Heart right ventricle (tissue), 16 donors: ENCODE measurements around the gene FKBP2. TPM values are rescaled to one million over a fixed set of nuclear protein-coding genes. Genes with fewer than 3 reads are reported as not detected.
A peak's percentile ranks its signal among the peaks of the same experiment; 100 is the strongest.

ENCODE experiments used
- ATAC-seq, 8 donors: fragments of 200-7000 bp; cut with Tn5 transposase; one replicate each; pipeline ENCODE4 v1.9.1; 2020; ENCODE audit warnings: mild to moderate bottlenecking in 8 of 8, moderate library complexity in 8 of 8, moderate number of reproducible peaks in 1 of 8
- DNase-seq, 2 donors: peaks; one replicate each; pipeline ENCODE4 v3.0.0-alpha.2; 2020
- H3K27ac ChIP-seq, 10 donors: fragments of 200-600 bp; sonication (generic) in 2 of 10; one replicate each; pipeline versions ENCODE4 v1.5.0 to v1.8.0; 2020 to 2022; ENCODE audit warnings: mild to moderate bottlenecking in 3 of 10
- H3K27me3 ChIP-seq, 7 donors: fragments of 200-600 bp; one replicate each; pipeline ENCODE4 v1.8.0; 2021 to 2022; ENCODE audit warnings: mild to moderate bottlenecking in 2 of 7
- H3K36me3 ChIP-seq, 9 donors: fragments of 200-600 bp; sonication (generic) in 1 of 9; one replicate each; pipeline versions ENCODE4 v1.5.0 to v1.8.0; 2020 to 2022; ENCODE audit warnings: mild to moderate bottlenecking in 2 of 9
- H3K4me1 ChIP-seq, 9 donors: fragments of 200-600 bp; sonication (generic) in 1 of 9; one replicate each; pipeline versions ENCODE4 v1.5.0 to v1.8.0; 2020 to 2022; ENCODE audit warnings: mild to moderate bottlenecking in 4 of 9
- H3K4me3 ChIP-seq, 10 donors: fragments of 200-600 bp; sonication (generic) in 2 of 10; one replicate each; pipeline versions ENCODE4 v1.5.0 to v1.8.0; 2020 to 2022; ENCODE audit warnings: mild to moderate bottlenecking in 7 of 10, moderate library complexity in 2 of 10
- H3K9me3 ChIP-seq, 11 donors: fragments of 200-600 bp in 10 of 11; sonication (generic) in 2 of 11; one replicate each; pipeline versions ENCODE4 v1.5.0 to v1.8.0; 2013 to 2022; ENCODE audit warnings: mild to moderate bottlenecking in 2 of 11, control low read depth in 1 of 11, moderate library complexity in 1 of 11
- CTCF ChIP-seq, 9 donors: fragments of 200-600 bp; sonication (generic) in 2 of 9; IDR thresholded peaks; one replicate each; pipeline versions ENCODE4 v1.5.0 to v1.8.0; 2021 to 2022; ENCODE audit warnings: antibody characterized with exemption in 9 of 9, mild to moderate bottlenecking in 5 of 9, moderate library complexity in 1 of 9
- WGBS, 2 donors: extraction: QIAGEN DNeasy Blood & Tissue Kit; methylation state at CpG; one replicate each; pipeline ENCODE4 v1.1.7; 2013; ENCODE audit warnings: inconsistent platforms in 1 of 2; 5-methylcytosine and 5-hydroxymethylcytosine counted together
- intact Hi-C, 10 donors: fragments of 100-400 bp; cut with DNase I; formaldehyde crosslinking; loops; one replicate each; pipeline versions ENCODE4 v1.11.1 to v1.14.2; 2022
- polyA plus RNA-seq, 2 donors: library from polyadenylated mRNA; stranded (reverse); fragments of 200-250 nt; gene quantifications; one replicate each; pipeline ENCODE4 v1.2.3, GENCODE V29; 2013
- total RNA-seq, 10 donors: library from RNA; stranded (reverse); fragmentation: NEBNext Ultra II Directional in 3 of 10; extraction: Animal tissue kit (Norgen Biotek cat#: 25700) in 3 of 10; gene quantifications; one replicate each; pipeline versions ENCODE4 v1.2.1 to v1.2.4, GENCODE V29; 2021 to 2023
- donor health status: Arrhythmogenic right ventricular cardiomyopathy.
- donor health status: ischemic (EF 13 %, LVEDD 7.1; RV severe dilation, severe dysfunction).
- donor health status: healthy with polysubstance abuse.
- donor health status: DM: no; HTN: yes; CAD: no.
- donor health status: DM: no; HTN: no; CAD: no.
- donor health status: ischemic (EF 25% LVEDD 6.9; RV normal size, moderate dysfunction).
- donor health status: ischemic (EF 25% LVEDD 5.7; RV mildly dilated, moderate dysfunction).
- donor health status: healthy.
- donor health status: DM: yes; HTN: yes; CAD: no.
- donor health status: Ischemic cardiomyopathy.
- donor health status: ischemic (EF 35%, LVEDD 5.7; RV mildly dilated, moderate dysfunction).
- donor health status: nonischemic (EF 11% LVEDD 7.7; RV severe dilation, severe dysfunction).
- donor health status: DM: yes; HTN: yes; CAD: no.
- donor health status: PGD.
- donor health status: ischemic (EF 29% LVEDD 5.4; RV normal size, mild dysfunction).
- donor health status: nonischemic (EF 23%, LVEDD 6.1; RV moderate dilation, normal function).

Gene FKBP2
- total and polyA plus RNA-seq, 12 donors: 40.2 to 404 (median 49.4) TPM

GRCh38 chr11:64229090-64229743 is 11.7 kb upstream of the FKBP2 start:
- H3K9me3 ChIP-seq: no peaks in the 10 kb centered on the region
- 90 to 91% methylated on average over 12 of the region's 12 CpGs for WGBS, 2 donors
- DNase-seq: no peak
- no peak for ATAC-seq
- H3K4me1 ChIP-seq: peaks cover 14 to 81% (median 64%) of the 10 kb centered on the region in 9 donors
- H3K4me3 ChIP-seq: peak overlapping the region in 5 of 10 donors; percentile 53 to 87 (median 75)
- H3K36me3 ChIP-seq: peaks cover 0 to 9% (median 0%) of the 10 kb centered on the region in 9 donors
- no peaks in the 10 kb centered on the region for H3K27me3 ChIP-seq
- intact Hi-C loops: loop anchor here in 1 of 10 donors (5.0 kb wide), 1 partner anchor 42 kb away; the partner anchor contains the start of gene STIP1
- peak overlapping the region in 9 of 10 donors; percentile 90 to 99 (median 96) for H3K27ac ChIP-seq
- no peak for TF ChIP-seq CTCF (IDR thresholded peaks at IDR 0.05)

GRCh38 chr11:64229744-64230170 is 11.1 kb upstream of the FKBP2 start:
- Histone ChIP-seq H3K27ac (peak overlapping the region; percentile 4 to 99 (median 96)), H3K4me1 (peaks cover 14 to 76% (median 62%) of the 10 kb centered on the region in 9 donors), H3K27me3 (no peaks in the 10 kb centered on the region), H3K9me3 (no peaks in the 10 kb centered on the region), H3K4me3 (peak overlapping the region; percentile 39 to 88 (median 75)), H3K36me3 (peaks cover 0 to 6% (median 0%) of the 10 kb centered on the region in 9 donors)
- ATAC-seq (no peak), DNase-seq (no peak)
- 30 to 32% methylated on average over 13 of the region's 13 CpGs for WGBS, 2 donors
- TF ChIP-seq CTCF (IDR thresholded peaks at IDR 0.05): no peak
- intact Hi-C loops: loop anchor here in 1 of 10 donors (5.0 kb wide), 1 partner anchor 42 kb away; the partner anchor contains the start of gene STIP1

- peak; percentile 92 to 94 for DNase-seq
- TF ChIP-seq CTCF (IDR thresholded peaks at IDR 0.05): no peak
- peaks cover 11 to 75% (median 62%) of the 10 kb centered on the region in 9 donors for H3K4me1 ChIP-seq
- peak within 1 kb of the TSS; percentile 74 to 99 (median 96) for H3K27ac ChIP-seq
- H3K9me3 ChIP-seq: no peaks in the 10 kb centered on the region
- H3K36me3 ChIP-seq: peaks cover 0 to 6% (median 0%) of the 10 kb centered on the region in 9 donors
- H3K27me3 ChIP-seq: no peaks in the 10 kb centered on the region
- peak within 1 kb of the TSS; percentile 39 to 88 (median 75) for H3K4me3 ChIP-seq
- WGBS, 2 donors: 0 to 1% methylated on average over 56 to 62 of the region's 62 CpGs
- intact Hi-C loops: no loop called here
- peak; percentile 59 to 83 (median 71) for ATAC-seq
Measured at GRCh38 chr11:64230171-64230984, 10.5 kb upstream of the FKBP2 start, which contains the start of gene DNAJC4. TSS of gene DNAJC4 (plus strand) at chr11:64230548. CDS start at chr11:64230855, 307 bp downstream.

- Histone ChIP-seq H3K4me3 (peak overlapping the region; percentile 39 to 88 (median 75)), H3K4me1 (peaks cover 13 to 77% (median 63%) of the 10 kb centered on the region in 9 donors), H3K27ac (peak overlapping the region; percentile 74 to 99 (median 96)), H3K9me3 (no peaks in the 10 kb centered on the region), H3K27me3 (no peaks in the 10 kb centered on the region), H3K36me3 (peaks cover 0 to 6% (median 0%) of the 10 kb centered on the region in 9 donors)
- intact Hi-C loops: no loop called here
- WGBS, 2 donors: 7 to 16% methylated on average over 8 of the region's 8 CpGs
- no peak for ATAC-seq
- no peak for TF ChIP-seq CTCF (IDR thresholded peaks at IDR 0.05)
- DNase-seq: no peak
Measured at GRCh38 chr11:64230985-64231365, 9.9 kb upstream of the FKBP2 start.
